HG03060 (cell line): ENCODE measurements around the gene BRSK2.
"Not testable (repeated sequence)": the region's sequence is repeated elsewhere in the genome, so short reads cannot be mapped to it uniquely, and the experiment has no call there.

ENCODE experiments used
- ATAC-seq: cut with Tn5 transposase; IDR thresholded peaks from one replicate; pipeline ENCODE4 v1.9.1; 2021; ENCODE audit warnings: low read depth, moderate number of reproducible peaks; ENCODE audit not compliant: unreplicated experiment

The BRSK2 gene

DNA sequence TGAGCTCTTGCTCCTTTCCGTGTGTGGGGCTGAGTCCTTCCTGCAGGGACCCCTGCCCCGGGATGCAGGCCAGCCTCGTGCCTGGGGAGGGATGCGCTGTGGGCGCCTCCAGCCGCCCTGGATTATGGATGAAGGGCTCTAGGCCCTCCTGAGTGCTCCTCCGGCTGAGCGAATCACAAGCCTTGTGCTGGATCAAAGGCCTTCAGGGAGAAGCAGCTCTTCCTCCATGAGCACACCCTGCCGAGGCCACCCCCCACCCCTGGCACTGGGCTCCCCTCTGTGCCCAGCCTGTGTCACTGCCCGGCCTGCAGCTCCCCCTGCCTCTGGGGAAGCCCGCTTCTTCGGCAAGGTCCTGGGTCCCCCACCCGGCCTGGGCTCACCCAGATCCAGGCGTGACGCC, 43.8 kb downstream of the BRSK2 start:
- ATAC-seq, result no peak

GRCh38 chr11:1433977-1434640, 44.4 kb downstream of the BRSK2 start:
- no peak for ATAC-seq

DNA sequence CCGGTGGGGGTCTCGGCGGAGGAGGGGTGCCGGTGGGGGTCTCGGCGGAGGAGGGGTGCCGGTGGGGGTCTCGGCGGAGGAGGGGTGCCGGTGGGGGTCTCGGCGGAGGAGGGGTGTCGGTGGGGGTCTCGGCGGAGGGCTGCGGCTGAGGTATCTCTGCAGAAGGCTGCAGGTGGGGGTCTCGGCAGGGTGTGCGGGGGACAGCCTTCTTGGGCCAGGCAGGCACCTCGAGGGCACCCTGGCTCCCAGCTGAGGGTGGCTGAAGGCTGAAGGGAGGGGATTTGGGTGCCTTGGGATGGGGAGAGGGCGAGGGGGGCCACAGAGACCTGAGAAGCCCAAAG, 45.7 kb downstream of the BRSK2 start:
- not testable (repeated sequence) for ATAC-seq

DNA sequence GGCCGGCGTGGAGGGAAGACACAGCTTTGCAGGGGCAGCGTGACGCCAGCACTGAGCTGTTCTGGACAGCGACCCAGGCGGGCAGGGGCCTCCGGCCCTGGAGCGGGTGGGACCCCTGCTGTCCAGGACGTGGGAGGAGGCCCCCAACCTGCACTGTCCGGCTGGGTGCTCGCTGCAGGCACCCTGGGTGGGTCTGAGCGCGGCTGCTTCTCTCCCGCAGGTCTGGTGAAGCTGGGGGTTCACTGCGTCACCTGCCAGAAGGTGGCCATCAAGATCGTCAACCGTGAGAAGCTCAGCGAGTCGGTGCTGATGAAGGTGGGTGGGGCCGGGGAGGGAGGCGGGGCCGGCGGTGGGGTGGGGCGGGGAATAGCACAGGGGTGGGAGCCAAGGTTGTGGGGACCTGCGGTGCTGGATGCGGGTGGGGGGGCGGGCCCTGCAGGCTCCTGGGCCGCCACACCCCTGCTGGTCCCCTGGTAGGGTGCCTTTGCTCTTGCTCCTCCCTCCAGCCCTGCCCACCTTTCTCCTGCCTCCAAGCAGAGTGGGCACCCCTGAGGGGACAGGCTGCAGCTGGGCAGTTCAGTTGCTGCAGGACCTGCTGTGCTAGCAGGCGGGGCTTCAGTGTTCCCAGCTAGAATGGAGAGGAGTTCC, 46.2 kb downstream of the BRSK2 start:
- no peak for ATAC-seq

DNA sequence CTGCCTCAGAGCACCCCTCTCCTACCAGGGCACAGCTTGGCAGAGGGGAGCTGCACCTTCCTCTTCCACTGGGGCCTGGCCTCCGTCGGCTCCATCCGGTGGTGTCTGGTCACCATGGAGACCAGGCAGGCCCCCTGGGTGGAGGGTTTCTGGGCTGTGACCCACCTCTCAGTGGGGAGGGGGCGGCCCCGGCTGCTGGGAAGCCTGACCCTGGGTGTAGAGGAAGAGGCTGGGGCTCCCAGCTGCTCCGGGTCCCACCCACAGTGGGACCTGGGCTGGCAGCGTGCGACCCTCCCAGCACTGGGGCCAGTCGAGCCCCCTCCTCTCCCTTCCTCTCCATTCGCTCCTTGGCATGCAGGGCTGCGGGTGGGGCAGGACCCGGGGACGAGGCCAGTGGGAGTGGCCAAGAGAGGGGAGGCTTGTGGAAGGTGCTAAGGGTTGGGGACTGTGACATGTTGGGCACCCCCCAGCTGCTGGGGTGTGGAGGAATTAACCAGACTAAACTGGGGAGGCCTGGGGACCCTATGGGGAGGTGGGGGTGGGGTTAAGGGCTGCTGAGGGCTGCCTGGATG, 46.8 kb downstream of the BRSK2 start:
- no peak for ATAC-seq

DNA sequence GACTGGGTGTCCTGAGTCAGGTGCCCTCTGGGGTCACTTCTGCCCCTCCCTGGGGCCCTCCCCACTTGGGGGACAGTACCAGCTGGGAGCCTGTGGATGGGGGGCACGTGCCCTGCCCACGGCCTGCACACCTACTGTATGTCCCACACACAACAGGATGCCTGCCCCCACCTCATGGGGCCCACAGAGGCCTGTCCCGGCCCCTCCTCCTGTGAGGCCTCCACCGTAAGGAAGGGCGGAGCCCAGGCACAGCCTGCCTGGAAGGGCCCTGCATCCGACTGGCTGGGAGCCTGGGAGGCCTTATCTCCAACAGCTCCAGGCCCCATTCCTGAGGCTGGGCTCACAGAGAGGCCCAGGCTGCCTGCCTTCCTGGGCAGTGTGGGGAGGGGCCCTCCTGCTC, 47.8 kb downstream of the BRSK2 start:
- ATAC-seq, result no peak

DNA sequence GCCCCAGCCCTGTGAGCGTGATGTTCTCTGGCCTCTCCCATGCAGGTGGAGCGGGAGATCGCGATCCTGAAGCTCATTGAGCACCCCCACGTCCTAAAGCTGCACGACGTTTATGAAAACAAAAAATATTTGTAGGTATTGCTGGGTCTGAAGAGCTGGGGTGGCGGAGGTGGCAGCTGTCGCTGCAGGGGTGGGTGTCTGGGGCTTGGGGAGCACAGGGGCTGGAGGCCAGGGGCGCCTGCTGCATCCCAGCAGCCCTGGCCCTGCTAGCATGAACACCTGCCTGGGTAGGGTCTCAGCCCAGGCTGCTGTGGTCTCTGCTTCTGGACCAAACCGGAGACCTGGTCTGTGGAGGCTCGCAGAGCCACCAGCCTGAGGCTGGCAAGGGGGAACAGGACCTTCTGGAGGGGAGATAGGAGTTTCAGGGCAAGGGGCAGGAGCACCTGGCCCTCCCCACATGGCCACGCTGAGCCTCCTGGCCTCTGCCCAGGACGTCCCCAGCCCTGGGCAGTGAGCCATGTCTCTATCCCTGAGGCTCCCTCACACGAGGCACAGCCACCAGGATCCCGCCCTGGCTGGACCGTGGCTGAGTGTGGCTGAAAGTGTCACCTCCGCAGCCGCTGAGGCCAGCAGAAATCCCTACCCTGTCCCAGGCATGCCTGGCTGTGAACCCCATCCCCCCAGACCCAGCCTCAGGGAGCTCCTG, 48.7 kb downstream of the BRSK2 start:
- ATAC-seq, result no peak

GRCh38 chr11:1438967-1439330, 49.2 kb downstream of the BRSK2 start:
- ATAC-seq, result no peak

DNA sequence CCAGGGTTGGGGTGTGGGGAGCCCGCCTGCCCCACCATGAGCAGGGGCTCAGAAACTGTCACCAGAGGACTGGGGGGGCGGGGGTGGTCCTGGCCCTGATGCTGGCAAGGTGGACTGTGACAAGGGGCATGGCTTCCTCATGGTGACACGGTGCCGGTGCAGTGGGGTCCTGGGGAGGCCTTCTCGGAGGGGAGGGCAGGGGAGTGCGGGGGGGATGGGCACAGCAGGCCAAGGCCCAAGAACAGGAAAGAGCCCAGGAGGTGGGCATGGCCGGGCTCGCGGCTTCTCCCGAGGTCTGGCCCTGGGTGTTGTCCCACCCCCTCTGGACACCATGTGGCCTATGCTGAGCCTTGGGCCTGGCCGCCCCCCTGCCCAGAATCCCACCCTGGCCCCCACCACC, 49.6 kb downstream of the BRSK2 start:
- no peak for ATAC-seq

- ATAC-seq, result no peak
These were observed 50.3 kb downstream of the BRSK2 start for GRCh38 chr11:1440066-1440465.

DNA sequence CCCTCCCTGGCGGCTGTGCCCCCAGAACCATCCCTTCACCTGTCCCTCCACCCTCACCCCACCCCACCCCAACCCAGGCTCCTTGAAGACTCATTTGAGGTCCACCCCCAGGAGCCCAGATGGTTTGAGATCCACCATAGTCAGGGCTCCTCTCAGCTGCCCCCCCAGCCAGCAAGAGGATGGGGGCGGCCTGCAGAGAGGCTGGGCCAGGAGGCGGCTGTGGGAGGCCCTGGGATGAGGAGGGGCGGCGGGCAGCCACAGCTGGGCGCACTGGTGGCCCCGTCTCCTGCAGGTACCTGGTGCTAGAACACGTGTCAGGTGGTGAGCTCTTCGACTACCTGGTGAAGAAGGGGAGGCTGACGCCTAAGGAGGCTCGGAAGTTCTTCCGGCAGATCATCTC, 50.8 kb downstream of the BRSK2 start:
- no peak for ATAC-seq

DNA sequence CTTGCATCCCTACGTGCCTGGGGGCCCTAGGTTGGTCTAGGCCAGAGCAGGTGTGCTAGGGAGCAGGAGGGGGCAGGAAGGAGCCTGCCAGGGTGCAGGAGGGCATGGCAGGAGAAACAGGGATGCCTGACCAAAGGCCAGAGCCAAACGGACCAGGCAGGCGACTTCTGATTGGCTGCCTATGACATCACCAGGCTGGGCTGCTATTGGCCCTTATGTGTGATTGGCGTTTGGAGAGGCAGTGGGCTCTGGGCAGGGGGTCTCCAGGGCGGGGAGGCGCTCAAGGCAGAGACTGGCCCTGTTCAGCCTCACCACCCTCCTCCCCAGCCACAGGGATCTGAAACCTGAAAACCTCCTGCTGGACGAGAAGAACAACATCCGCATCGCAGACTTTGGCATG, 52.4 kb downstream of the BRSK2 start:
- no peak for ATAC-seq

GRCh38 chr11:1442807-1443366, 53.2 kb downstream of the BRSK2 start:
- ATAC-seq, result no peak

- no peak for ATAC-seq
These were observed 54.0 kb downstream of the BRSK2 start for GRCh38 chr11:1443737-1444136.

GRCh38 chr11:1444321-1444720, 54.6 kb downstream of the BRSK2 start:
- ATAC-seq, result no peak

DNA sequence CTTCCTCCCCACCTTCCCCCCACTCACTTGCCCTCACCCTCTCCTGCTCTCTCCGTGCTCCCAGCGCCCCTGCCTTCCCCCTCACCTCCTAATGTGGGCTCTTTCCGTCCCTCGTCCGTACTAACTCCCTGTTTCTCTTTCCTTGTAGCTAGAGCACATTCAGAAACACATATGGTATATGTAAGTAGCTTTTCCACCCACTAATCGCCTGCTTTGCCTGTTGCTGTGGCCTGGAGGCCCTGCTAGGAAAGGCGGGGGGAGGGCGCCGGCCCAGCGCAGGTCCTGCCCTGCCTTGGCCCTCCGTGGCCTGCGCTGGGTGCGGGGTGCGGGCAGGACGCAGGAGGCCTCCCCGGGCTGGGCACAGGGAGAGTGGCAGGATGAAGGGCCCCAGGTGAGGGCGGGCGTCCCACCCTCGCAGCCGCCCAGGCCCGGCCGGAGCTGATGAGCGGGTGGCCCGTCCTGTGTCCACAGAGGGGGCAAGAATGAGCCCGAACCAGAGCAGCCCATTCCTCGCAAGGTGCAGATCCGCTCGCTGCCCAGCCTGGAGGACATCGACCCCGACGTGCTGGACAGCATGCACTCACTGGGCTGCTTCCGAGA, 55.2 kb downstream of the BRSK2 start:
- no peak for ATAC-seq

GRCh38 chr11:1445741-1446445, 56.2 kb downstream of the BRSK2 start:
- ATAC-seq, result no peak

GRCh38 chr11:1446623-1447022, 56.9 kb downstream of the BRSK2 start:
- ATAC-seq, result no peak

GRCh38 chr11:1447845-1448825, 58.4 kb downstream of the BRSK2 start:
- no peak for ATAC-seq
